Stimulated activated CD4-positive, alpha-beta T cell treated with anti-CD3 and anti-CD28 coated beads, Interleukin-4, amount 100 ng/mL, for 1 hour (primary cell): Measurements from ENCODE around the gene FBRSL1.
"Not testable (repeated sequence)": the region's sequence is repeated elsewhere in the genome, so short reads cannot be mapped to it uniquely, and the experiment has no call there.

Source experiments
- DNase-seq: peaks from one replicate; pipeline ENCODE4 v3.0.0-alpha.2; 2020

FBRSL1 gene

DNA sequence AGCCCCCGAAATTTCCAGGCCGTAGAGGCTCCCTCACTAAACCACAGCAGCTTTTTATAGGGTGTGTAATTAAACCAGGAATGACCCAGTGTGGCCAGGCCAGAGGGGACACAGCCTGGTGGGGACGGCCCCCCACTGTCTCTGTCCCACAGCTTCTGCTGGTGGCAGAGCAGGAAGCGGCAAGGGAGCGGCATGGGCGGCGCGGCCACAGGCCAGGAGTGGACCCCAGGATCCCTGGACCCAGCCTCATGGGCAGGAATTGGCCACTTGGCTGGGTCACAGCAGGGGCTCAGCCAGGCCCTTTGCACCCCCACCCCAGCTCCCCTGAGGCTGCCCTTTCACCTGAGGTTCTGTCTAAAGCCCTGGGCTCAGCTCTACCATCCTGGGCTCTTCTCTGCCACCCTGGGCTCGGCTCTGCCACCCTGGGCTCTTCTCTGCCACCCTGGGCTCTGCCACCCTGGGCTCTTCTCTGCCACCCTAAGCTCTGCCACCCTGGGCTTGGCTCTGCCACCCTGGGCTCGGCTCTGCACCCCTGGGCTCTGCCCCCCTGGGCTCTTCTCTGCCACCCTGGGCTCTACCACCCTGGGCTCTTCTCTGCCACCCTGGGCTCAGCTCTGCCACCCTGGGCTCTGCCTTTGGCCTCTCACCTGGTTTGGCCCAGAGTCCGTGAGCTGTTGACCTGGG lies 39.3 kb downstream of the FBRSL1 start:
- DNase-seq: no peak

GRCh38 chr12:132529906-132530305 lies 40.0 kb downstream of the FBRSL1 start:
- no peak for DNase-seq

DNA sequence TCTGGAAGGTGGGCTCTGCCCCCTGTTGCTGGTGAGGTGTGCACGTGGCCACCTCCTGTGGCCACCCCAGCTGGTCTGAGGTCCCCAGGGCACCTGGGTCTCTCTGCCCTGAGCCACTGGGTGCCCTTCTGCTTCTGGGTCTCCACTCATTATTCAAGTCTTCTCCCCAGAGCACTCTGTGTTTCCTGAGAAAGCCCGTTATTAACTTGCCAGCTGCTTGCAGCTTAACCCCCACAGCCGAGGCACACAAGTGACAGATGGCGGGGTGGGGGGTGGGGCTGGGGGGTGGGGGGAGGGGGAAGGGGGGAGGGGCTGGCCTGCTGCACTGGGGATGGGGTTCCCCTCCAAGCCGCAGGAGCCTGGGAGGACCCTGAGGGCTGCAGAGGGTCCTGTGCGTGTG lies 40.5 kb downstream of the FBRSL1 start:
- DNase-seq: no peak

DNA sequence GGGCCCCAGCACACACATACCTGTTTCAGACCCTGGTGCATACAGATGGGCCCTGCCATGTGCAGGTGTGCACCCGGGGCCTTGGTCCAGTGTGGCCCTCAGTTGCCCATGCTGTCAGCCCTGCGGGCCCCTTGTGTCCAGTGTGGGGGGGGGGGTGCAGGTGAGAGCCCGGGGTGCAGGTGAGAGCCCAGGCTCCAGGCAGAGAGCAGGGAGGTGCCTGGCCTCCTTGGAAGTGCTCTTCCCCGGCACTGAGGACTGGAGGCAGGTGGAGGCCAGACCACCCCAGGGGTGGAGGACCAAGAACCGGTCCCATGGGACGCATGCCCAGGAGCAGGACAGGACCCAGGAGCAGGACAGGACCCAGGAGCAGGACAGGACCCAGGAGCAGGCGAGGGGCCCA lies 40.9 kb downstream of the FBRSL1 start:
- no peak for DNase-seq

GRCh38 chr12:132532711-132533583 lies 43.0 kb downstream of the FBRSL1 start:
- not testable (repeated sequence) for DNase-seq

DNA sequence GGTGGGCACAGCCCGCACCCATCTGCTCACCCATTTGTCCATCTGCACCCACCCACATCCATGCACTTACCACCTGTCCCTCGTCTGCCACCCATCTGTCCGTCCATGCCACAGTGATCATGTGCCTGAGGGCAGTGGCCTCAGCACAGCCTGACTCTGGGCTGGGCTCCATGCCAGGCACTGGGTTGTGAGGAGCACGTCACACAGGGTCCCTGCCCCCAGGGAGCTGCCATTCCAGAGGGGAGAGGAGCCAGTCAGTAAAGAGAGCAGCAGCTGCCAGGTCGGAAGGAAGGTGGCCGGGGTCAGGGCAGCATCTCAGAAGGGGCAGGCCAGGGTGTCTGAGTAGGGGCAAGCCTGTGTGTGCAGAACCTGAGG lies 43.6 kb downstream of the FBRSL1 start:
- DNase-seq: no peak

- no peak for DNase-seq
These were observed 44.1 kb downstream of the FBRSL1 start for GRCh38 chr12:132534076-132534475.

- DNase-seq: no peak
These were observed 45.1 kb downstream of the FBRSL1 start for GRCh38 chr12:132535019-132535418.

DNA sequence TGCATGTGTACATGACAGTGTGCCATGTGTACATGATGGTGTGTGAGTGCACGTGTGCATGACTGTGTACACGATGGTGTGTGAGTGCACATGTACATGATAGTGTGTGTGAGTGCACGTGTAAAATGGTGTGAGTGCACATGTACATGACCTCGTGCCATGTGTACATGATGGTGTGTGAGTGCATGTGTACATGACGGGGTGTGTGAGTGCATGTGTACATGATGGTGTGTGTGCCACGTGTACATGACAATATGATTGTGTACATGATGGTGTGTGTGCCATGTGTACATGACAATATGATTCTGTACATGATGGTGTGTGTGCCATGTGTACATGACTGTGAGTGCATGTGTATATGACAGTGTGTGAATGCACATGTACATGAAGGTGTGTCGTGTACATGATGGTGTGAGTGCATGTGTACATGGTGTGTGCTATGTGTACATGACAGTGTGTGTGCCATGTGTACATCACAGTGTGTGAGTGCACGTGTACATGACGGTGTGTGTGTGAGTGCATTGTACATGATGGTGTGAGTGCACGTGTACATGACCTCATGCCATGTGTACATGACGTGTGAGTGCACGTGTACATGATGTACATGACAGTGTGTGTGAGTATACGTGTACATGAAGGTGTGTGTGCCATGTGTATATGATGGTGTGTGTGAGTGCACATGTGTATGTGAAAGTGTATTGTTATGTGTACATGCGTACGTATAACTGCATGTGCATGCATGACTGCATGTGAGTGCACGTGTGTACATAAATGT lies 46.3 kb downstream of the FBRSL1 start:
- no peak for DNase-seq

DNA sequence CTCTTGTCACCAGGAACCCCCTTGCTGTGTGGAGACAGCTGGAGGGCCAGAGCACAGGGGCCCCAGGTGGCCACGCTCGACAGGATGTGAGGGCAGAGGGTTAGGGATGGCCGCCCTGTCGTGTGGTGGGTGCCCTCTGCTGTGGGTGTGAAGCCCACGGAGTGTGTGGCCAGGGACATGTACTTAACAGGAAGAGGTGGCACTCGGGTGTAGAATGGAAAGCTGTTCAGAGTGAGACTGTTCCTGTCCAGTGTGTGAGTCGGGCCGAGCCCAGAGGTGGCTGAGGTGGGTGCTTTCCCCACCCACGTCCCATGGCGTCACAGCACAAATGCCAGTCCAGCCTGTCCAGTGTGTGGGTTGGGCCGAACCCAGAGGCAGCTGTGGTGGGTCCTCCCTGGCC lies 47.1 kb downstream of the FBRSL1 start:
- no peak for DNase-seq

DNA sequence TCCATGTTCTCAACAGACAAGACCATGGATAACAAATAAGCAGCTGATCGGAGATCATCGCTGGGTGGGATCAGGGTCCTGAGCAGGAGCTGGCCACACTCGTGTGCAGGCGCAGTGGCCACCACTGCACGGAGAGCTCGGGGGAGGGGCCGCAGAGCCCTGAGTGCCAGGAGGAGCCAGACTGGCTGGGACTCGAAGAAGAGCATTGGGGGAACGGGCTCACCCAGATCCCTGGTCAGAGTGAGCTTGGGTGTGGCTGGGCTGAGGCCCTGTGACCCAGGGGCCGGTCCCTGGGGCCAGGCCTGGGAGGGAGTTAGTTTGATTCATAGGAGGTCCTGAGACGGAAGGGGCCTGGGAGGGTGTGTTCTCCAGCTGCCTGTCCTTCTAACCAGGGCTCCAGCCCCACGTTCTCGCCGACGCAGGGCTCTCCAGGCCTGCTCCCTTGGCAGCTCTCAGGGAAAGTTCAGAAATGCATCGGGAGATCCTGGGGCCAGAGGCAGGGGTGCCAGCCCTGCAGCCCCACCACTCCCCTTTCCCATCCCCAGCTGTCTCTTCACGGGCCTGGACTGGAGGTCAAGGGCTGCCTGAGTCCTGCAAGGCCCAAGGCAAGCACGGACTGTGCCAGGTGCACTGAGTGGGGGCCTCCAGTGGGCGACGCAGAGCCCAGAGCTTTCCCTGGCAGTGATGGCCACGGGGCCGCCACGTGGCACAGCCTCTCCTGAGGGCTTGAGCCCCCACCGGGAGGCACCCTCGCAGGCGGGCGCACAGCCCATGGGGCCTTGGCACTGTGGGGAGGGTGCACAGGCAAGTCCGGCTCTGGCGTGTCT lies 48.1 kb downstream of the FBRSL1 start:
- DNase-seq: no peak

DNA sequence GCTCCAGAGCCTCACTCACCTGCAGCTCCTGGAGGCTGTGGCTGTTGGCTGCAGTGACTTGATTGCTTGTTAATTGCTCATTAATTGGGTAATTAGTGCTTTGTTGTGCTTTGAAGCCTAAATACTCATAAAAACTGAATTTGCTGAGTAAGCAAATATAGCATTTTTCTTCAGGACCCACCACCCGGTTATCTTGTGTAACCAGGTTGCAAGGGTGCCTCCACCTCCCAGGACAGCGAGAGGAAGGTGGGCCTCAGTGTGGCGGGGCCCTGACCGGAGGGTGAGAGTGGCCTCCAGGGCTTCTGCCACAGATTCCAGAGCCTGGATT lies 48.7 kb downstream of the FBRSL1 start:
- DNase-seq: no peak

GRCh38 chr12:132539016-132539773 lies 49.2 kb downstream of the FBRSL1 start:
- DNase-seq: no peak

- DNase-seq: no peak
These were observed 50.5 kb downstream of the FBRSL1 start for GRCh38 chr12:132540436-132540835.

- DNase-seq: no peak
These were observed 51.2 kb downstream of the FBRSL1 start for GRCh38 chr12:132541200-132541599.

- DNase-seq: no peak
These were observed 52.0 kb downstream of the FBRSL1 start for GRCh38 chr12:132541996-132542395.

DNA sequence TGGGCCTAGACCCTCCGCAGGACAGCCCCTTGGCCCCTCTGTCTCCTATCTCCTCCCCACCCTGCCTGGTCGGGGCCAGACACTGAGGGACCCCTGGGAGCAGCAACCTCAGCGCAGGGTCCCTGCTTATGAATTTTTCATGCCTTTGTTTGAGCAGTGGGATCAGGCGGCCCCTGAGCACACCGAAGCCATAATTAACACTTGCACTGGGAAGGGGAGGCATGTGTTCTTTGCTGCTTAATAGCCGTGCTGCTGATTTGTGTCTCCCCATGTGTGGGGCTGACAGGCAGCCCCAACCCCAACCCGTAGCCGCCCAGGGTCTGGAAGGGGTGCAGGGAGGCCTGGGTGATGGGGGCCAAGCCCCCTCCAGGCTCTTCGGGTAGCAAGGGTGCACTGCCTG lies 52.7 kb downstream of the FBRSL1 start:
- no peak for DNase-seq

DNA sequence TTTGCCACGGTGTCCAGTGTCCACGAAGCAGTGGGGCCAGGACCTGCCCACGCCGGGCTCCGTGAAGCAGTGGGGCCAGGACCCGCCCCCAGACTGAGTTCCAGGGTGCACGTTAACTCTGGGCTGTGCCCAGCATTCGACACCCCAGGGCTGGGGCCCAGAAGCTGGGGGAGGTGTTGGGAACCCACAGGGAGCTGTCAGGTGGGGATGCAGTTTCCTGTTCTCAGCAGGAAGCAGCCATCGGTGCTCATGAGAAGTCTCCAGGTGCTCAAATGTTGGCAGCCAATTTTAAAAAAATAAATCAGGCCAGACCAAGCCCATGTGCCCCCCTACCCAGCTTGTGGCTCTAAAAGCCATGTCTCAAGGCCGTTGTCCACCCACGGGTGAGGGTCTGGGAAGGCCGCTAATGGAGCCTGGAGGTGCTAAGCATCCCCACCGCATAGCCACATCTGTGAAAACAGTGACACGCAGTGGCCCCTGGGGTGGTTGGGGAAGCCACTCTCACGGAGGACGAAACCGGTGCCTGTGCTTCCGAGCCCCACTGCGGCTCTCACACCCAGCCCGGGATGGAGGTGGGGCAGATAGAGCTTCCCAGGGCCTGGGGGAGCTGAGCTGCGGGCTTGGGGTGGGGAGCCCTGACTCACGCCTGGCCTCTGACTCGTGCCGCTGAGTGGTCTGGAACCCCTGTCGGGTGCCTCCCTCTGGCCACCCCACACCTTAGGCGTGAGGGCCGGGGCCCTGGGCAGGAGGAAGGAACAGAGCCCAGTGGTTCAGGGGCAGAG lies 53.5 kb downstream of the FBRSL1 start:
- DNase-seq: no peak

GRCh38 chr12:132544080-132544397 lies 54.1 kb downstream of the FBRSL1 start:
- DNase-seq: no peak

DNA sequence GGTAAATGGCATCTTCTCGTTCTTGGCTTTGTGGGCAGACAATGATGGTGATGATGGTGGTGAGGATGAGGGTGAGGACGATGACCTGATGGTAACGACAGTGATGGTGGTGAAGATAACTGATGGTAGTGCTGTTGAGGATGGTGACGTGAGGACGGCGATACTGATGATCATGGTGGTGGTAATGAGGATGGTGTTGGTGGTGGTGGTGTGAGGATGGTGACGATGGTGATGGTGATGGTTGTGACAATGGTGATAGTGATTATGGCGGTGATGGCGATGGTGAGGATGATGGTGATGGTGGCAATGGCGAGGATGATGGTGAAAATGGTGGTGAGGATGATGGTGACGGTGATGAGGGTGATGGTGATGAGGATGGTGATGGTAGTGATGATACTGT lies 54.5 kb downstream of the FBRSL1 start:
- DNase-seq: no peak

DNA sequence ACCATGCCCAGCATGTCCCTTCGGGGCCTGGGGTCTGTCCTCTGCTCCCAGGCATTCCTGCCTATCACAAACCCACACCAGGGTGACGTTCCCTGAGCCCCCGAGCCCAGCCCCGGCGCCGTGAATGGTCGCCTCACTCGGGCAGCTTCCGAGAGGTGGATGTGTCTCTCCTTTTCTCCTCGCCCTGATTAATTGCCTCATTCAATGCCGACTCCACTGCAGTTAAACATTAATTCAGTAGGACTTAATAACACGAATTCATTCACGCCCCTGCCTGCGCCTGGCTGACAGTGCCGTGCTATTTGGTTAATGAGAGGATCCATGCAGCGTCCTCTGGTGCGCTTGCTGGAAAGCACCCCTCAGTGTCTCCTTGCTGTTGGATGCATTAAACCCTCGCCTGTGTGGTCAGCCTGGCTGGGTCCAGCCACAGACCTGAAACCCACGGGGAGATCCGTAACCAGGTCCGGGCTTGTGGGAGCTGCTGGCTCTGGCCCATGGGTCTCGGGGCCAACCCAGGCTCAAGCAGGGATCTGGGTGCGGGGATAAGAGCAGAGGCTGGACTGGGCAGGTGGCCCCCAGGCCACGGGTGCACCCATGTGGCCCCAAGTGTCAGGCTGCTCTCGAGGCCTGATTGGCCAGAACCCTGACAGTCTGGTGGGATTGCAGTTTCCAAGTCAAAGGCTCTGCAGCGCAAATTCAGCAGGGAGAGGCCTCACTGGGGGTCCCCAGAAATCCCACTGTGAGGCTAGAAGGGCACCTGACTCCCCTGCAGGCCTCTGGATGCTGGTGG lies 55.4 kb downstream of the FBRSL1 start:
- DNase-seq: no peak
